Effector memory CD4-positive, alpha-beta T cell (primary cell): ENCODE measurements around the gene METTL8.
"Not testable (repeated sequence)": the region's sequence is repeated elsewhere in the genome, so short reads cannot be mapped to it uniquely, and the experiment has no call there.

Experiments used
- DNase-seq, 3 donors: peaks; one replicate each; pipeline ENCODE4 v3.0.0-alpha.2; 2020
- H3K27ac ChIP-seq: 2 replicates; pipeline ENCODE4 v1.7.0; 2013; ENCODE audit warnings: mild to moderate bottlenecking, low read length, moderate library complexity; ENCODE audit not compliant: insufficient read depth, poor library complexity, severe bottlenecking
- H3K27me3 ChIP-seq: replicated peaks from 2 replicates; pipeline ENCODE4 v1.7.0; 2013; ENCODE audit warnings: mild to moderate bottlenecking, low read length; ENCODE audit not compliant: insufficient read depth, control insufficient read depth, poor library complexity, severe bottlenecking
- H3K36me3 ChIP-seq: 2 replicates; pipeline ENCODE4 v1.7.0; 2013; ENCODE audit warnings: mild to moderate bottlenecking, low read length, moderate library complexity; ENCODE audit not compliant: control insufficient read depth, insufficient read depth
- H3K4me1 ChIP-seq: 2 replicates; pipeline ENCODE4 v1.7.0; 2013; ENCODE audit warnings: low read length, mild to moderate bottlenecking; ENCODE audit not compliant: control insufficient read depth, insufficient read depth, poor library complexity, severe bottlenecking
- H3K4me3 ChIP-seq: 2 replicates; pipeline ENCODE4 v1.7.0; 2013; ENCODE audit warnings: low read length, low read depth, mild to moderate bottlenecking; ENCODE audit not compliant: insufficient read depth, poor library complexity, severe bottlenecking
- H3K9me3 ChIP-seq: 2 replicates; pipeline ENCODE4 v1.7.0; 2013; ENCODE audit warnings: mild to moderate bottlenecking, low read length, moderate library complexity; ENCODE audit not compliant: control insufficient read depth

METTL8 gene

DNA sequence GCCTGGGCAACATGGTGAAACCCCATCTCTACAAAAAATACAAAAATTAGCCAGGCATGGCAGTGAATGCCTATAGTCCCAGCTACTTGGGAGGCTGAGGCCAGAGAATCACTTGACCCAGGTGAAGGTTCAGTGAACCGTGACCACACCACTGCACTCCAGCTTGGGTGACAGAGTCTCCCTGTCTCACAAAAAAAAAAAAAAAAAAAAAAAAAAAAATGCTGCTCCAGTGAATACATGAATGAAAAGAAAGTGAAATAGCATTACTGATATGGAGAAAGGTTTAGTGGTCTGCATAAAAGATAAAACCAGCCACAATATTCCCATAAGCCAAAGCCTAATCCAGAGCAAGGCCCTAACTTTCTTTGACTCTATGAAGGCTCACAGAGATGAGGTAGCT, 44.5 kb downstream of the METTL8 start:
- Histone ChIP-seq H3K4me1 (no peaks in the 10 kb centered on the region), H3K36me3 (no peaks in the 10 kb centered on the region), H3K27me3 (no peaks in the 10 kb centered on the region), H3K27ac (no peak overlapping the region), H3K9me3 (no peaks in the 10 kb centered on the region), H3K4me3 (no peak overlapping the region)
- DNase-seq = no peak

- Histone ChIP-seq H3K36me3 (no peaks in the 10 kb centered on the region), H3K27me3 (no peaks in the 10 kb centered on the region), H3K27ac (no peak overlapping the region), H3K4me1 (no peaks in the 10 kb centered on the region), H3K9me3 (no peaks in the 10 kb centered on the region), H3K4me3 (no peak overlapping the region)
- DNase-seq = no peak
Observed at GRCh38 chr2:171387052-171387451, 46.7 kb downstream of the METTL8 start.

DNA sequence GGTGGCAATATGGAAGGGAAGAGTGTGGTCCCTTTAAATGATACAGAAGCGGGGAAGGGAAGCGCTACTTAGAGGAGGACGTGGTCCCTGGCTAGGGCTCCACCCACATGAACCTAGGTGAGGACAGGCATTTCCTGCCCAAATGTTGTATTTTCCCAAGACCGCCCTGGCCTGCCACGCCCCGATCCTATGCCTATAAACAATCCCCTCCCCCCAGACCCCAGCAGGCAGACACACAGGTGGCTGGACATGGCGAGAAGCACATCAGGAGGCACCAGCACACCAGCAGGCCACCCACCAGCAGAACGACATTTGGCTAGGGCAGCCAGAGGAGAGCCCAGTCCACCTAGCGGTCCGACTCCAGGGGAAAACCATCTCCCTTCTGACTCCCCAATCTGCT, 47.2 kb downstream of the METTL8 start:
- no peaks in the 10 kb centered on the region for H3K9me3 ChIP-seq
- H3K27me3 ChIP-seq = no peaks in the 10 kb centered on the region
- DNase-seq = no peak
- H3K4me3 ChIP-seq = no peak overlapping the region
- H3K36me3 ChIP-seq = no peaks in the 10 kb centered on the region
- H3K4me1 ChIP-seq = no peaks in the 10 kb centered on the region
- no peak overlapping the region for H3K27ac ChIP-seq

DNA sequence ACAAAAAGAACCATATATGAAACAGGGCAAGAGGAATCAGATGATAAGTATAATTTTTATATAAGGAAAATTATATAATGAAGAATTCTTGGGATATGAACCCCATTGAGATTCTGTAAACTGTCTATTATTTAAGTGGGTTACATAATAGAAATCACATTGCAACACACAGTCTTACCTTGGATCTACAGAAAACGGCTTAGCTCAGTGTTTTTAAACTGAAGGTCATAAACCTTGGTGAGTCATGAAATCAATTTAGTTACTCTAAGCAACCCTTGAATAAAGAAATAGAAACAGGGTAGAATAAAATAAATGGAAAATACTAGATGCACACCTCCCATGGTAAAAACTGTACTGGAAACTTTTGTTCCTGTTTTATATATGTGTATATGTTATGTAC, 50.7 kb downstream of the METTL8 start:
- Histone ChIP-seq H3K36me3 (no peaks in the 10 kb centered on the region), H3K27me3 (no peaks in the 10 kb centered on the region), H3K4me1 (no peaks in the 10 kb centered on the region), H3K9me3 (no peaks in the 10 kb centered on the region), H3K27ac (no peak overlapping the region), H3K4me3 (no peak overlapping the region)
- no peak for DNase-seq

- not testable (repeated sequence) for H3K9me3 ChIP-seq, H3K27me3 ChIP-seq, DNase-seq, H3K36me3 ChIP-seq, H3K4me1 ChIP-seq, H3K4me3 ChIP-seq, H3K27ac ChIP-seq
Observed at GRCh38 chr2:171382175-171382574, 51.6 kb downstream of the METTL8 start.

- not testable (repeated sequence) for H3K27me3 ChIP-seq, H3K9me3 ChIP-seq, H3K27ac ChIP-seq
Observed at GRCh38 chr2:171377852-171378251, 55.9 kb downstream of the METTL8 start.

DNA sequence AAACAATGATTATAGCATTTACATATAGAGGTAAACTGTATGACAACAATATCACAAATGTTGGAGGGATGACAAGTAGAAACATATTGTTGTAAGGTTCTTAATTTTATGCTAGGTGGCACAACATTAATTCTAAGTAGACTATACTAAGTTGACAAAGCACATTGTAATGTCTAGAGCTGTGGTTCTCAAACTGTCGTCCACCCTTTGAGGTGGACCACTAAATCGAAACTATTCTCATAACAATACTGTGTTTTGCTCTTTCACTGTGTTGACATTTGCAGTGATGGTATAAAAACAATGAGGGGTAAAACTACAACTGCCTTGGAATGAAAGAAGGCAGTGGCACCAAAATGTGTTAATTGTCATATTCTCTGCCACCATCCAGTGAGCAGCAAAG, 66.1 kb downstream of the METTL8 start:
- no peak for DNase-seq

More at GRCh38 chr2:171377852-171378251, 55.9 kb downstream of the METTL8 start:
- H3K36me3 ChIP-seq, H3K4me1 ChIP-seq, H3K4me3 ChIP-seq, DNase-seq: not testable (repeated sequence)

GRCh38 chr2:171365778-171366177, 68.0 kb downstream of the METTL8 start:
- no peak for DNase-seq
- H3K27me3 ChIP-seq = no peaks in the 10 kb centered on the region
- H3K27ac ChIP-seq = no peak overlapping the region
- no peaks in the 10 kb centered on the region for H3K9me3 ChIP-seq
- no peak overlapping the region for H3K4me3 ChIP-seq
- no peaks in the 10 kb centered on the region for H3K36me3 ChIP-seq
- H3K4me1 ChIP-seq = no peaks in the 10 kb centered on the region

More for the DNA sequence above, 66.1 kb downstream of the METTL8 start:
- no peaks in the 10 kb centered on the region for H3K27me3 ChIP-seq
- no peaks in the 10 kb centered on the region for H3K9me3 ChIP-seq
- no peak overlapping the region for H3K4me3 ChIP-seq
- no peaks in the 10 kb centered on the region for H3K36me3 ChIP-seq
- no peaks in the 10 kb centered on the region for H3K4me1 ChIP-seq
- no peak overlapping the region for H3K27ac ChIP-seq

GRCh38 chr2:171365232-171365631, 68.6 kb downstream of the METTL8 start:
- no peaks in the 10 kb centered on the region for H3K4me1 ChIP-seq
- H3K36me3 ChIP-seq = no peaks in the 10 kb centered on the region
- H3K27me3 ChIP-seq = no peaks in the 10 kb centered on the region
- DNase-seq = no peak
- H3K4me3 ChIP-seq = no peak overlapping the region
- H3K27ac ChIP-seq = no peak overlapping the region
- H3K9me3 ChIP-seq = no peaks in the 10 kb centered on the region

DNA sequence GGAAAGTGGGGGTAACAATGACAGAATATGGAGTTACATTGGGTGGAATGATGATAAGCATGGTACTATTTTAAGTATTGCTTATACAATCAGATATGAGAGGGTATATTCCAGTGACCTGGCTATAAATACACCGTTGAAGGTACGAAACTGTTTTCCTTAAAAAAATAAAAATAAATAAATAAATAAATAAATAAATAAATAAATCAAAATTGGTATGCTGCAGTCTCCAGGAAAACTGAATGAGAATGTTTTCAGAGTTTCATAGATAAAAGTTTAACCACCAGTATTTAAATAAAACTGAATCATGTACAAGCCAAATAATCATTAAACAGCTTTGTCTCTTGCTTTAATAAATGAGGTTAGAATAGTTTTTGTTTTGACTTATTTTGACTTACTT, 71.4 kb downstream of the METTL8 start:
- no peak overlapping the region for H3K4me3 ChIP-seq
- no peaks in the 10 kb centered on the region for H3K27me3 ChIP-seq
- no peaks in the 10 kb centered on the region for H3K36me3 ChIP-seq
- H3K27ac ChIP-seq = no peak overlapping the region
- no peaks in the 10 kb centered on the region for H3K9me3 ChIP-seq
- DNase-seq = no peak
- no peaks in the 10 kb centered on the region for H3K4me1 ChIP-seq

DNA sequence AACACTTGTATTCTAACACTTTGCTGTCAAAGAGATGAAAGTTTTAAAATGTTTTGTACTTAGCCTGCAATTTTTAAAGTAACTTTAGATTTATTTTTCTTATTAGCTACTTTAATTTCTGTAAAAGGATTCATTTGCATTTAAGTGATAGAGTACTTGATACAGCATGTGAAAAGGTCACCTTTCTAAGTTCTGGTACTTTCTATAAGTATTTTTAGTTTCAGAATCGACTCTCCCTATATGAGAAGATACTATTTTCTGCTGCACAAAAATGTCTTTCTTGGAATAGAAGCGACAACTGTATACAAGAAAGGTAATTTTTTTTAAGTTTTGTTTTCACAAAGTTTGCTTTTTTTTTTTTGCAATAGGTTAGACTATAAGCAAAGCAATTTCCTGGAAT, 72.9 kb downstream of the METTL8 start:
- Histone ChIP-seq H3K27ac (no peak overlapping the region), H3K4me3 (no peak overlapping the region), H3K27me3 (no peaks in the 10 kb centered on the region), H3K36me3 (no peaks in the 10 kb centered on the region), H3K4me1 (no peaks in the 10 kb centered on the region), H3K9me3 (no peaks in the 10 kb centered on the region)
- DNase-seq = no peak
